Hematopoietic multipotent progenitor cell treated with erythropoietin and hydrocortisone succinate and interleukin-3 and kit ligand, for 8 days (in vitro differentiated cells): ENCODE measurements around the gene C16orf74.
A peak's percentile ranks its signal among the peaks of the same experiment; 100 is the strongest.

Experiments used
- DNase-seq: peaks from one replicate; pipeline ENCODE4 v3.0.0-alpha.2; 2015

Gene C16orf74

DNA sequence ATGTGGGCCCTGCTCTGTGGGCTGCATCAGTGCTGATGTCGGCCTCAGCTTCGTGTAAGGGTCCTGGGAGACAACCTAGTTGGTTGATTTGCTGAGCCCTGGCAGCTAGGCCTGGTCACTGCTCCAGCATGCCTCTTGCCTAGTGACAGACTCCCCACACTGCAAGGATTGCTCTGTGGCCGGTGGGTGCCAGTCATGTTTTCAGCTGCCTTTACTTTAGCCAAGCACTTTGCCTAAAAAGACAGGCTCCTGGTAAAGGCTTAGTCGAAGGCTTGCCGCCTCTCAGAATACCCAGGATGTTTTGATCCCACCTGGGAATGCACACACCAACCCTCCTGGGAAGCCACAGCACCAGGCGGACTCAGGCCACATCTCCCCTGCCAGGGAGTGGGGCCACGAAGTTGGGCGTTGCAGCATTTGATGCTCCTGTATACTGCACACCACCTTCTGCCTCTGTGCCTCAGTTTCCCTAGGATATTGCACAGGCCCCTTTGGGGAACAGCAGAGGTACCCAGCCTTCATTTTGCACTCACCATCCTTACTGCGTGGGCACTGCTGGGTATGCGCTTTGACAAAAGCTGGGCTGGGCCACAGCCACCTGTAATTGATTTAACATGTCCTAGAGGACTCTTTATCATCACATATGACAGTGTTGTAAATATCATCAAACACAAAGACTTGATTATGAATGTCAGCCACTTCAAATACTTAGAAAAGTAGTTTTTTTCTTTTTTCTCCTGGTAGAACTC lies 82.0 kb downstream of the C16orf74 start:
- no peak for DNase-seq

DNA sequence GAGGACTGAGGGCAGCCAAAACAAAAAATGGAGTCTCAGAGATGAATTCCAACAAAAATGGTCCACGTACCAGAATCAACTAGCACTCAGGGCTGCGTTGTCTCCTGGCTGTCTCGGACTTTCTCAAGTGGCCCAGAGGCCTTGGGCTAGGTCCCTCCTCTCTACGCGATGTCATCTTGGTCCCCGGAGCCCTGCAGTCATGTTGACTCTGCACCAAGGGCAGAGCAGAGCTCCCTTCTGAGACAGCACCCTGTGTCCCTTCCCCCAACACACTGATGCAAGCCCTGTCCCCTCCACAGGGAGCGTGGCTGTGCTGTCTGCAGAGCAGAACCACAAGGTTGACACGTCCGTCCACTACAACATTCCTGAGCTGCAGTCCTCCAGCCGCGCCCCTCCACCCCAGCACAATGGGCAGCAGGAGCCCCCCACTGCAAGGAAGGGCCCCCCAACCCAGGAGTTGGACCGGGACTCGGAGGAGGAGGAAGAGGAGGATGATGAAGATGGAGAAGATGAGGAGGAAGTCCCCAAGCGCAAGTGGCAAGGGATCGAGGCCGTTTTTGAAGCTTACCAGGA lies 83.0 kb downstream of the C16orf74 start:
- DNase-seq = no peak

DNA sequence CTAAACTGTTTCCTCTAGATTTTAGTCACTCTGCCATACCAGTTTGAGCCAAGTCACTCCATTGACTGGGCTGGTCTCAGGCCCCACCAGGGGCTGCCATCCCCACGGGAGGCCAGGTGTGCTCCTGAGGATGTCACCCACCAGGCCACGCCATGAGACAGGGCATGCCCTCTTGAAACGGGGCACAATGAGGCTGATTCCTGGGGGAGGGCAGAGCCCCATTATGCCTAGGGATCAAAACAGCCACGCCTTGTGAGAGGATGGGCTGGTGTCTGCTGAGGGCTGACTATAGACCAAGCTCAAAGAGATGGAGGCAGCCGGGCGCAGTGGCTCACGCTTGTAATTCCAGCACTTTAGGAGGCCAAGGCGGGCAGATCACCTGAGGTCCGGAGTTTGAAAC lies 83.6 kb downstream of the C16orf74 start:
- no peak for DNase-seq

GRCh38 chr16:85665929-85666328 lies 85.0 kb downstream of the C16orf74 start:
- DNase-seq = no peak

- no peak for DNase-seq
These were observed 85.5 kb downstream of the C16orf74 start for GRCh38 chr16:85665373-85665740.

DNA sequence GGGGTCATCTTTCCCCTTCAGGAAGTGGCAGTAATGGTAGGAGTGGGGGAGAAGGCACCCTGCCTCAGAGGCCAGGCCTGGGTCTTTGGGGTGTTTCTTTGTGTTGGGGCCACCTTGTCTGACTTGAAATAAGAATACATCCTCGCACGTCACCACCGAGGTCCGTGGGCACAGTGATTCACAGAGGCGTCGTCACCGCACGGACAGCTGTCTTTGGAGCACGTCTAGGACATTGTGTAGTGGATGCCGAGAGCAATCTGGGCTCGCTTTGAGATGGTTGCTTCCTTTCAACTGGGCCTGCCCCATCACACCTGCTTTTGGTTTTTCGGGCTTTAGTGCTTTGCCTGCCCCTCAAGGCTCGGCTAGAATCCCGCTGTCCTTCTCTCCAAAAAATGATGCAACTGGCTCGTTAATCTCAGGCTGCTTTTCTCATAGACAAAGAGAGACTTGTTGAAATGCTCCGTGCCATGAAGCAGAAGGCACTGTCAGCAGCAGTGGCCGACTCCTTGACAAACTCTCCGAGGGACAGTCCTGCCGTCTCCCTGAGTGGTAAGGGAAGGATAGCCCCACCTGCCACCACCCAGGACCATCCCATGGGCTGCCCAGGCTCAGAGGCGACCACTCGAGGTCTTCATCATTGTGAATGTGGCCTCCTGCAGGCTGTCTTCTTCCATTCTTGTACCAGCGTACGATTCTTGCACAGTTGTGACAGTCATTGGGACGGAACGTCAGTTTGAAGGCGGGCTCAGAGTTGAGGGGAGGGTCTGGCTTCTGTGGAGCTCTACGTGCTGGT lies 86.1 kb downstream of the C16orf74 start:
- DNase-seq = no peak

DNA sequence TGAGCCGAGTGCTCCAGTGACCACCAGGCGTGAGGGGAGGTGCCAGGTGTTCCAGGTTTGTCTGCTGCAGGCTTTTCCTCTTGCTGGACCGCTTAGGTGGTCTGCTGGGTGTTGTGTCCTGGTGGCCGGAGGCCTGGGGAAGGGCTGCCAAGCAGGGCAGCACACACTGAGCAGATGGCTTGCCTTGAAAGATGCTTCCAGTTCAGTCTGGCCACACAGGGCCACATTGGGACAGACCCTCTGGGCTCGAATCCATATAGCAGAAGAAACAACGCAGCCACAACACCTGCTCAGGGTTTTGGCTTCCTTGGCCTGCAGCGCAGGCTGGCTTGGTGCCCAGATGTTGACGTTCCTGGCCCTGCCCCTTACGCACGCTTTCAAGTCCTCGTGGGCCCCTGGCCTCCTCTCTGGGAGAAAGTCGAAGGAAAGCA lies 87.0 kb downstream of the C16orf74 start:
- DNase-seq = no peak

GRCh38 chr16:85662976-85663830 lies 87.7 kb downstream of the C16orf74 start:
- DNase-seq = no peak

- DNase-seq = no peak
These were observed 88.4 kb downstream of the C16orf74 start for GRCh38 chr16:85662482-85662812.

GRCh38 chr16:85661740-85662481 lies 89.0 kb downstream of the C16orf74 start:
- no peak for DNase-seq

DNA sequence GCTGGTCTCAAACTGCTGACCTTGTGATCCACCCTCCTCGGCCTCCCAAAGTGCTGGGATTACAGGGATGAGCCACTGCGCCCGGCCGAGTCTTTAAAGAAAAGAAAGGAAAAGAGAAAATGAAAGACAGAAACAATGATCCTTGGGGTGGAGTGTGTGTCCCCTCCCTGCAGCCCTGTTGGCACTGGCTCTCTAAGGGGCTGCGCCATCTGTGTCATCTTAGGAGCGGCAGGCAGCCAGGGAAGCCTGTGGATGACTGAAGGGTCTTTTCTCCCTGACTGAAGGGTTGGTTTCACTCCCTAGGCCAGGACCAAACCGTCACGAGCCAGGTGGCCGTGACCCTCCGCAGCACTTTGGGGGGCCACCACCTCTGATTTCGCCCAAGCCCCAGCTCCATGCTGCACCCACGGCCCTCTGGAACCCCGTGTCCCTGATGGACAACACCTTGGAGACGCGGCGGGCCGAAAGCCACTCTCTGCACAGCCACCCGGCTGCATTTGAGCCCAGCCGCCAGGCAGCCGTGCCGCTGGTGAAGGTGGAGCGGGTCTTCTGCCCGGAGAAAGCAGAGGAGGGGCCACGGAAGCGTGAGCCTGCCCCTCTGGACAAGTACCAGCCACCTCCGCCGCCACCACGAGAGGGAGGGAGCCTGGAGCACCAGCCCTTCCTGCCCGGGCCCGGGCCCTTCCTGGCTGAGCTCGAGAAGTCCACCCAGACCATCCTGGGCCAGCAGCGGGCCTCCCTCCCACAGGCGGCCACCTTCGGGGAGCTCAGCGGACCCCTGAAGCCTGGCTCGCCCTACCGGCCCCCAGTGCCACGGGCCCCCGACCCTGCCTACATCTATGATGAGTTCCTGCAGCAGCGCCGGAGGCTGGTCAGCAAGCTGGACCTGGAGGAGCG lies 89.8 kb downstream of the C16orf74 start:
- DNase-seq = no peak

GRCh38 chr16:85659805-85660511 lies 90.9 kb downstream of the C16orf74 start:
- DNase-seq = peak; percentile 73

DNA sequence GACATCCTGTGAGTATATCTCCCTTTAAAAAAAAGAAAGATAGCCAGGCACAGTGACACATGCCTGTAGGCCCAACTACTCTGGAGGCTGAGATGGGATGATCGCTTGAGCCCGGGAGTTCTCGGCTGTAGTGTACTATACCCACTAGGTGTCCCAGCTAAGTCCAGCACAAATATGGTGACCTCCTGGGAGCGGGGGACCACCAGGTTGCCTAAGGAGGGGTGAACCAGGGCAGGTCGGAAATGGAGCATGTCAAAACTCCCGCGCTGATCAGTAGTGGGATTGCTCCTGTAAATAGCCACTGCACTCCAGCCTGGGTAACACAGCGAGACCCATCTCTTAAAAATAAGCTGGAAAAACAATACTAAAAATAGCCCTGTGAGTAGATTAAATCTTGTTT lies 91.6 kb downstream of the C16orf74 start:
- DNase-seq = no peak

- no peak for DNase-seq
These were observed 92.2 kb downstream of the C16orf74 start for GRCh38 chr16:85658504-85659326.

- DNase-seq = no peak
These were observed 92.9 kb downstream of the C16orf74 start for GRCh38 chr16:85657996-85658395.
